ENCODE results near the gene ODAD3.
"Not testable (repeated sequence)": the region's sequence is repeated elsewhere in the genome, so short reads cannot be mapped to it uniquely, and the experiment has no call there.

ODAD3 gene

GRCh38 chr19:11437955-11438354 is 3.0 kb upstream of the ODAD3 start:
- DNase-seq (ENCODE audit: low read depth): no peak

GRCh38 chr19:11435833-11436313 is 952 bp upstream of the ODAD3 start:
- DNase-seq (ENCODE audit: low read depth): peak; percentile 44

GRCh38 chr19:11434703-11435056 is 241 bp downstream of the ODAD3 start:
- DNase-seq (ENCODE audit: low read depth): no peak

GRCh38 chr19:11433526-11433925 is 1.4 kb downstream of the ODAD3 start:
- DNase-seq (ENCODE audit: low read depth): not testable (repeated sequence)

GRCh38 chr19:11426656-11427055 is 8.3 kb downstream of the ODAD3 start:
- no peak for DNase-seq (ENCODE audit: low read depth)

GRCh38 chr19:11425719-11426457 is 9.0 kb downstream of the ODAD3 start:
- DNase-seq (ENCODE audit: low read depth): no peak

- no peak for DNase-seq (ENCODE audit: low read depth)
These were observed 11.1 kb downstream of the ODAD3 start for GRCh38 chr19:11423791-11424181.

GRCh38 chr19:11423164-11423790 is 11.6 kb downstream of the ODAD3 start:
- DNase-seq (ENCODE audit: low read depth): no peak

- DNase-seq (ENCODE audit: low read depth): peak; percentile 80
These were observed 12.5 kb downstream of the ODAD3 start for GRCh38 chr19:11422163-11423065.

- peak; percentile 27 for DNase-seq (ENCODE audit: low read depth)
These were observed 13.4 kb downstream of the ODAD3 start for GRCh38 chr19:11421371-11422098.

GRCh38 chr19:11420429-11421370 is 14.2 kb downstream of the ODAD3 start:
- DNase-seq (ENCODE audit: low read depth): peak; percentile 43

GRCh38 chr19:11418549-11419506 is 16.1 kb downstream of the ODAD3 start, which contains the start of gene RGL3:
Gene RGL3, minus strand, starts transcription at chr19:11419314. Its CDS starts 36 bp downstream, at chr19:11419278.
- peak; percentile 49 for DNase-seq (ENCODE audit: low read depth)

- DNase-seq (ENCODE audit: low read depth): no peak
These were observed 16.8 kb downstream of the ODAD3 start for GRCh38 chr19:11418094-11418548.

- DNase-seq (ENCODE audit: low read depth): no peak
These were observed 18.4 kb downstream of the ODAD3 start for GRCh38 chr19:11416346-11417052.

- no peak for DNase-seq (ENCODE audit: low read depth)
These were observed 20.4 kb downstream of the ODAD3 start for GRCh38 chr19:11414544-11414943.

GRCh38 chr19:11410682-11411081 is 24.2 kb downstream of the ODAD3 start:
- DNase-seq (ENCODE audit: low read depth): peak; percentile 66

- no peak for DNase-seq (ENCODE audit: low read depth)
These were observed 26.3 kb downstream of the ODAD3 start for GRCh38 chr19:11408591-11408990.

GRCh38 chr19:11406703-11407236 is 28.2 kb downstream of the ODAD3 start:
- not testable (repeated sequence) for DNase-seq (ENCODE audit: low read depth)

All from EH (cell line).